ENCODE measurements around the gene ROPN1B. TPM values are rescaled to one million over a fixed set of nuclear protein-coding genes. Genes with fewer than 3 reads are reported as not detected.
"Not testable (repeated sequence)": the region's sequence is repeated elsewhere in the genome, so short reads cannot be mapped to it uniquely, and the experiment has no call there.

The ROPN1B gene
- total and polyA plus RNA-seq, 8 donors, result 0.13 to 0.31 TPM; not detected in 6

DNA sequence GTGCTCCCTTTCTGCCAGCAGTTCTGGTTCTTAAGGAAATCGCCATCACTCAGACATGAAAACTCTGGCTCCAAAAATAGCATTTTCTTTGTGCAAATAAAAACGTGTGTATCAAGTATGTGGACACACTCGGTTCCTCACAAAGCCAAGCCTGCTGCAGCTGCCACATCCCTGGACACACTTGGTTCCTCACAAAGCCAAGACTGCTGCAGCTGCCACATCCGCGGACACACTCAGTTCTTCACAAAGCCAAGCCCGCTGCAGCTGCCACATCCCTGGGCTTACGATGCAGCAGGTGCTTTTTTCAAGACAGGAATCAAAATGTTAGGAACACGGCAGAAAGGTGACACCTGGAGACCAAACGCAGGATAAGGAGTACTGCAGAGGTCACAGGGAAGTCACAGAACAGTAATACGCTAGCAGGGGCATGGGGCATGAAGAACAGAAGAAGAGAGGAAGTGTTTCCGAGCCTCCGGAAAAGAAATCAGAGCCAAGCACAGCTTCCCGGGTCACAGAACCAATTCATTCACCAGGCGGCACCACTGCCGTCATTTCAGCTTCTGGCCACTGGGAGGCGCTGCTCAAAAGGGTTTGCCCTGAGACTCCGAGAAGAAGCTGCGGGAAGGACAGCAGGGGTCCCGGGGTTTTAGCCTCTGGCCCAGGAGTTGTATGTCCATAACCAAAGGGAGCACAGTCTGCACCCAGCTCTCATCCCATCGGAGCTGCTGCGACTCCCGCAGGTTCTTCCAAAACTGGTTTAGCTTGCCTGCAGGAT, 40.0 kb upstream of the ROPN1B start:
- H3K4me3 ChIP-seq; H3K4me1 ChIP-seq; intact Hi-C loops (cut with DNase I; ENCODE audit: low total_unique reads); H3K36me3 ChIP-seq; H3K9me3 ChIP-seq; H3K27me3 ChIP-seq; H3K27ac ChIP-seq: not testable (repeated sequence)
- DNase-seq, result peak; percentile 64 to 77
- WGBS, 5 donors, result 24 to 39% (median 27%) methylated on average over 20 to 22 of the region's 22 CpGs
- TF ChIP-seq, protein P1, sequence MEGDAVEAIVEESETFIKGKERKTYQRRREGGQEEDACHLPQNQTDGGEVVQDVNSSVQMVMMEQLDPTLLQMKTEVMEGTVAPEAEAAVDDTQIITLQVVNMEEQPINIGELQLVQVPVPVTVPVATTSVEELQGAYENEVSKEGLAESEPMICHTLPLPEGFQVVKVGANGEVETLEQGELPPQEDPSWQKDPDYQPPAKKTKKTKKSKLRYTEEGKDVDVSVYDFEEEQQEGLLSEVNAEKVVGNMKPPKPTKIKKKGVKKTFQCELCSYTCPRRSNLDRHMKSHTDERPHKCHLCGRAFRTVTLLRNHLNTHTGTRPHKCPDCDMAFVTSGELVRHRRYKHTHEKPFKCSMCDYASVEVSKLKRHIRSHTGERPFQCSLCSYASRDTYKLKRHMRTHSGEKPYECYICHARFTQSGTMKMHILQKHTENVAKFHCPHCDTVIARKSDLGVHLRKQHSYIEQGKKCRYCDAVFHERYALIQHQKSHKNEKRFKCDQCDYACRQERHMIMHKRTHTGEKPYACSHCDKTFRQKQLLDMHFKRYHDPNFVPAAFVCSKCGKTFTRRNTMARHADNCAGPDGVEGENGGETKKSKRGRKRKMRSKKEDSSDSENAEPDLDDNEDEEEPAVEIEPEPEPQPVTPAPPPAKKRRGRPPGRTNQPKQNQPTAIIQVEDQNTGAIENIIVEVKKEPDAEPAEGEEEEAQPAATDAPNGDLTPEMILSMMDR (IDR thresholded peaks at IDR 0.05), result peak in 5 of 7 experiments; percentile 35 to 74 (median 55)

DNA sequence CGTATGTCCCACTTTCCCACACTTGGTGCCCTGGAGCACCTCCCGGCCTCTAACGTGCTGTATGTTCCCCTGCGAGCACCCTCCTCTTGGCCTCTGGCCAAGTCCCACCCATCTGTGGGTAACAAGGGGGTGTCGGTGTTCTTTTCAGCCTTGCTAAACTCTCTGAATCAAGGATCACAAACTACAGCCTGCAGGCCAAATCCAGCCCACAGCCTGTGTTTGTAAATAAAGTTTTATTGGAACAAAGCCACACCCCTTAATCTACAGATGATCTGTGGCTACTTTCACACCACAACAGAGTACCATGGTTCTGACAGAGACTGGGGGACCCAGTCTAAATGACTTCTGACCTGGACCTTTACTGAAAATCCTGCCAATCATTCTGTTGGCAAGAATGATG, 39.2 kb upstream of the ROPN1B start:
- H3K9me3 ChIP-seq; H3K4me3 ChIP-seq; H3K4me1 ChIP-seq; H3K27me3 ChIP-seq; DNase-seq; intact Hi-C loops (cut with DNase I; ENCODE audit: low total_unique reads); H3K36me3 ChIP-seq; H3K27ac ChIP-seq: not testable (repeated sequence)
- WGBS, 5 donors, result 28 to 50% (median 37%) methylated on average over 5 of the region's 5 CpGs

DNA sequence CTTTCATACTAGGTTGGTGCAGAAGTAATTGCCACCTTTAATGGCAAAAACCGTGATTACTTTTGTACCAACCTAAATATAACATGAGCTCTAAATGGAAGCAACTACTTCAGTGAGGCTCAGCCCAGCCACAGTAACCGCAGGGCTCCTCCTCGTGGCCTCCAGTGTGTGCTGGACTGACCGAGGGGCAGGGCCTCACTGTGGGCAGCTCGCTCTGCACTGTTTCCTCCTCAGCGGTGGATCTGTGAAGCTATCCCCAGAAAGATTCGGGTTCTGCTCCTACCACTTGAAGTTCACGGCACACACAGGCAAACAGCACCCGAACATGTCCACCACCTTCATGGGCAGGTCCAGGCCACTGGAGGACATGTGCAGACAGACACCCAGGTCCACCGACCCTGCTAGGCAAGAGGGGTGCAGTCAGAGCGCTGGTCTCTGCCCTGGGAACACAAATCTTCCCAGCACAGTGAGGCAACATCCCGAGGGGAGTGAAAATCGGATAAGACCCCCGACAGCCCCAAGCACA, 37.6 kb upstream of the ROPN1B start:
- DNase-seq; H3K9me3 ChIP-seq; H3K4me3 ChIP-seq; H3K27ac ChIP-seq; intact Hi-C loops (cut with DNase I; ENCODE audit: low total_unique reads); H3K36me3 ChIP-seq; H3K27me3 ChIP-seq: not testable (repeated sequence)
- H3K4me1 ChIP-seq, result peaks cover 0 to 19% (median 0%) of the 10 kb centered on the region in 4 donors
- WGBS, 5 donors, result 35 to 81% (median 53%) methylated on average over 6 to 13 of the region's 14 CpGs

DNA sequence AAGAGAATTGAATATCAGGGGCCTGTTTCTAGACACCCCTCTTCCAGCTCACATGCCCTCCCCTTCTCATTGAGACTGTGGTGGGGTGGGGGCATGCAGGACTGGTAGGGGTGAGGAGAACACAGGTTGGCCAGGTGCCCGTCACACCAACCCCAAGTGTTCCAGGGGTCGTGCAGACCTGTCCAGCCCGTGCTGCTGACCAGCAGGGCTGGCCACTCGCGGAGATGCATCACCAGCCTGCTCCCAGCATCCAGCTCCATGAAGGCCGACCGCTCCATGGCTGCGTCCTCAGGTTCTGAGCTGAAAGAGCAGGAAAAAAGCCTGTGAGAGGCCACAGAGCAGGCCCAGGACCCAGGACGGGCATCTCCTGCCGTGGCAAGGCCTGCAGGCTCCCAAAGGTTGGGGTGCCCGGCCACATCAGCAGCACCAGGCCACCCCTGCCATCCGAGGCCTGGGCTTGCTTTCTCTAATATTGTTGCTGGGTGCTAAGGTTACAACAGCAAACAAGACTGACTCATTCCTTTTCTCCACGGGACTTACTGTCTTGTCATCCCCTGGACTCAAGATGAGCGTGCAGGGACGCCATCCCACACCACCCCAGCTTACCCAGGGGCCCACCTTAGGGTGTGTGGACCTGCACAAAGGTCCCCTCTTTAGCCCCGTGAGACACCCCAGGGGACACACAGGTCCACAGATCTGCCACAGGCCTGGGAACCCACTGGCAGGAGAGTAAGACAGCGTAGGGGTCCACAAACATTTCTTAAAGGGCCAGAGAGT, 35.4 kb upstream of the ROPN1B start:
- 88 to 94% (median 91%) methylated on average over 8 to 14 of the region's 17 CpGs for WGBS, 5 donors
- H3K27ac ChIP-seq; H3K4me3 ChIP-seq; DNase-seq; H3K9me3 ChIP-seq; intact Hi-C loops (cut with DNase I; ENCODE audit: low total_unique reads); H3K36me3 ChIP-seq: not testable (repeated sequence)
- Histone ChIP-seq H3K27me3 (peaks cover 0 to 12% (median 0%) of the 10 kb centered on the region in 3 donors), H3K4me1 (peaks cover 0 to 24% (median 0%) of the 10 kb centered on the region in 4 donors)

DNA sequence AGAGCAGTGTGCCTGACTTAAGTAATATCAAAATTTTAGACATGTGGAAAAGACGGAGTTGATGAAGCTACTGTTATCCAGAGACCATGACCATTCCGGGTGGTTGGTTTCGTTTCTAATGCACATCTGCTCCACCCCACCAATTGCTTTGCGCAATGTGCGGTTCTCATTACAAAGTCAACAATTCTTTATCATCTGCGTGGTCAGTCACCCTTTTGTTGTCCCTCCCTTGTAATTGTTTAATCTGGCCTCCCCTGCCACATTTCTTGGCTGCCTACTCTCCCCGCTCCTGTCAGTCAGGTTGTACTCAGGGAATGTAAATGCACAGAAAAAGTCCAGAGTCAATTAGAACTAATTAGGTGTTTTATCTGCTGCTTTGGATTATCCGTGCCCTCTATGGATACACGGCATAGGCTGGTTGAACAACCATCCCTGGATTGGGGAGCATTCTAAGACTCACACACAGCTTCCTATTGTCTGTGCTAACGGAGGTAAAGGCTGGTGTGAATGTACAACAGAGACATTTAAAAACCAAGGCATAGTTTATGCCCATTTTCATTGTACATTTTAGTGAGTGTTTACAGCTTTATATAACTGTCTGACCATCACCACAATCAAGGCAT, 33.6 kb upstream of the ROPN1B start:
- Histone ChIP-seq H3K27me3 (peaks cover 0 to 12% (median 0%) of the 10 kb centered on the region in 3 donors), H3K4me1 (peaks cover 0 to 16% (median 0%) of the 10 kb centered on the region in 4 donors)
- H3K27ac ChIP-seq; H3K4me3 ChIP-seq; H3K9me3 ChIP-seq; H3K36me3 ChIP-seq; intact Hi-C loops (cut with DNase I; ENCODE audit: low total_unique reads): not testable (repeated sequence)
- WGBS, 5 donors, result 31 to 52% (median 42%) methylated on average over 10 of the region's 10 CpGs
- peak; percentile 64 to 71 for DNase-seq
- TF ChIP-seq POLR2AphosphoS5 (IDR thresholded peaks at IDR 0.05), result peak in 2 of 3 donors; percentile 24 to 55

DNA sequence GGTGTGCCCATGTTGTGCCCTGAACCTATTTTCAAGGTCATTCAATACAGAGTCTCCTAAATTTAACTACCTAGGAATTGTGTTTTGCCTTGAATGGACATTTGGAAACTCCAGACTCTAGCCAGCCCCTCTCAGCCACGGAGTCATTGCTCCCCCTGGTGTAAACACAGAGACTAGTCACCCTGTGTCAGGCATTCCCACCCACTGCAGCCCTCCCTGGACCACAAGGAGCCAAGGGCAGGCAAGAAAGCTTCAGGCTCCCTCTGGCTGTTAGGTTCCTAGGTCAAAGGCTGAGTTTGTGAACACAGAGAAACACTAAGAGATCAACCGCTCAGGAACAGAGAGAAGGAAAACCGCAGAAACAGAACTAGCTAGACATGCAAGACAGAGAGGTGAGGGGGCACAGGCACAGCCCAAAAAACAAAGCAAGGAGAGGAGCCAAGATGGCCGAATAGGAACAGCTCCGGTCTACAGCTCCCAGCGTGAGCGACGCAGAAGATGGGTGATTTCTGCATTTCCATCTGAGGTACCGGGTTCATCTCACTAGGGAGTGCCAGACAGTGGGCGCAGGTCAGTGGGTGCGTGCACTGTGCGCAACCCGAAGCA, 32.7 kb upstream of the ROPN1B start:
- not testable (repeated sequence) for DNase-seq
- TF ChIP-seq, protein P1 (IDR thresholded peaks at IDR 0.05), result peak in 1 of 7 experiments; percentile 27

DNA sequence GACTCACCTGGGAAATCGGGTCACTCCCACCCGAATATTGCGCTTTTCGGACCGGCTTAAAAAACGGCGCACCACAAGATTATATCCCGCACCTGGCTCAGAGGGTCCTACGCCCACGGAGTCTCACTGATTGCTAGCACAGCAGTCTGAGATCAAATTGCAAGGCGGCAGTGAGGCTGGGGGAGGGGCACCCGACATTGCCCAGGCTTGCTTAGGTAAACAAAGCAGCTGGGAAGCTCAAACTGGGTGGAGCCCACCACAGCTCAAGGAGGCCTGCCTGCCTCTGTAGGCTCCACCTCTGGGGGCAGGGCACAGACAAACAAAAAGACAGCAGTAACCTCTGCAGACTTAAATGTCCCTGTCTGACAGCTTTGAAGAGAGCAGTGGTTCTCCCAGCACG, 32.1 kb upstream of the ROPN1B start:
- peaks cover 0 to 12% (median 0%) of the 10 kb centered on the region in 3 donors for H3K27me3 ChIP-seq
- H3K36me3 ChIP-seq; intact Hi-C loops (cut with DNase I; ENCODE audit: low total_unique reads); DNase-seq; H3K9me3 ChIP-seq; H3K4me3 ChIP-seq; H3K27ac ChIP-seq: not testable (repeated sequence)
- H3K4me1 ChIP-seq, result peaks cover 0 to 16% (median 0%) of the 10 kb centered on the region in 4 donors
- WGBS, 5 donors, result 46 to 66% (median 54%) methylated on average over 4 to 12 of the region's 13 CpGs

More for the DNA sequence above, 32.7 kb upstream of the ROPN1B start:
- H3K27ac ChIP-seq; H3K9me3 ChIP-seq; intact Hi-C loops (cut with DNase I; ENCODE audit: low total_unique reads); H3K4me3 ChIP-seq; H3K36me3 ChIP-seq: not testable (repeated sequence)
- Histone ChIP-seq H3K4me1 (peaks cover 0 to 16% (median 0%) of the 10 kb centered on the region in 4 donors), H3K27me3 (peaks cover 0 to 12% (median 0%) of the 10 kb centered on the region in 3 donors)
- 72 to 83% (median 76%) methylated on average over 10 to 13 of the region's 13 CpGs for WGBS, 5 donors

DNA sequence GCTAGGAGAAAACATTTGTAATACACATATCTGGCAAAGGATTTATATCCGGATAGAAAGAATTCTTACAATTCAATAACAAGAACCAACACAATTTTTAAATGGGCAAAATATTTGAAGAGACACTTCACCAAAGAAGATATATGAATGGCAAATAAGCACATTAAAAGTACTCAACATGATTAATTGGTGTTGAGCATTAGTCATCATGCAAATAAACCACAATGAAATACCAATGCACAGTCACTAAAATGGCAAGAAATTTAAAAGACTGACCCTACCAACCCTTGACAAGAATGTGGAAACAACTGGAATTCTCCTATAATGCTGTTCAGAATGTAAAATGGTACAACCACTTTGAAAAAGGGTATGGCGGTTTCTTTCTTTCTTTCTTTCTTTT, 21.2 kb upstream of the ROPN1B start:
- H3K9me3 ChIP-seq; intact Hi-C loops (cut with DNase I; ENCODE audit: low total_unique reads); H3K27me3 ChIP-seq; DNase-seq; H3K36me3 ChIP-seq; H3K4me1 ChIP-seq; H3K27ac ChIP-seq; H3K4me3 ChIP-seq: not testable (repeated sequence)
- 89 to 100% (median 96%) methylated on average over 2 of the region's 2 CpGs for WGBS, 5 donors

DNA sequence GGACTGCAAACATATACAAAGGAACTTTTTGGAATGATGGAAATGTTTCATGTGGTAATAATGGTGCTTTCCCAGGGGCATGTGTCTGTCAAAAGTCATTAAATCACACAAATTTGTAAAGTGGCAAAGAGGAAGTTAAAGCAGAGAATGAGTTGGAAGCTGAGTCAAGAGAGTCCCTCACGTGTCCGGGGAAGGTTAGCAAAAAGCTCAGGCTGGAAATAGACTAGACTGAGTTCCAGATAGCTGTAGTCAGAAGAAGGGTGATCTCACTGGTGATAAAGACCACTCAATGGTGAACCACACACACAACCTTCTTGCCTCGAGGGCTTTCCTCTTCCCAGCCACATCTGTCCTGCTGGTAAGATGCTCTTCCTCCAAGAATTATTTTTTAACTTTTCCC, 20.1 kb upstream of the ROPN1B start:
- WGBS, 5 donors, result 52 to 68% (median 62%) methylated on average over 3 of the region's 3 CpGs
- H3K9me3 ChIP-seq; H3K4me3 ChIP-seq; H3K36me3 ChIP-seq; DNase-seq; H3K4me1 ChIP-seq; H3K27ac ChIP-seq; intact Hi-C loops (cut with DNase I; ENCODE audit: low total_unique reads): not testable (repeated sequence)
- peaks cover 0 to 12% (median 4%) of the 10 kb centered on the region in 3 donors for H3K27me3 ChIP-seq
